ENCODE measurements around the gene STARD10. TPM values are rescaled to one million over a fixed set of nuclear protein-coding genes. Genes with fewer than 3 reads are reported as not detected.
A peak's percentile ranks its signal among the peaks of the same experiment; 100 is the strongest.
"Not testable (repeated sequence)": the region's sequence is repeated elsewhere in the genome, so short reads cannot be mapped to it uniquely, and the experiment has no call there.

Gene STARD10
- total and polyA plus RNA-seq, 2 donors (not counting 3 experiments of a cell fraction or from before 2014, with no cell fraction given) = 16.1 to 22.5 TPM

- no peak for FAIRE-seq
- peak overlapping the region; percentile 82 for H2AFZ ChIP-seq (ENCODE audit: low read depth, low read length)
- ChIA-PET POLR2A (interaction anchor here (1.2 kb wide), 1 partner anchor 68 kb away, joined by 4 read pairs; no protein-coding TSS in a partner anchor), CTCF (interaction anchor here (0.7 to 4.2 kb wide), 13 partner anchors 10 to 497 kb away, joined by 3 to 136 read pairs (median 5); partner anchors contain the start of gene ATG16L2)
- H3K4me2 ChIP-seq (ENCODE audit: insufficient read depth, low read length) = no peak overlapping the region
- no peaks in the 10 kb centered on the region for H4K20me1 ChIP-seq (replicated peaks; ENCODE audit: control insufficient read depth, extremely low read depth, insufficient read depth, low read length)
- no peak overlapping the region for H3K9ac ChIP-seq (replicated peaks; ENCODE audit: extremely low read depth, insufficient read depth, low read length)
- H3K9me3 ChIP-seq (replicated peaks; ENCODE audit: control insufficient read depth, insufficient read depth, low read length) = no peaks in the 10 kb centered on the region
- no peaks in the 10 kb centered on the region for H3K27me3 ChIP-seq (ENCODE audit: control insufficient read depth in 2 of 2, insufficient read depth in 2 of 2, low read length in 2 of 2)
- no peaks in the 10 kb centered on the region for H3K9me1 ChIP-seq (replicated peaks; ENCODE audit: control insufficient read depth, extremely low read depth, insufficient read depth, low read length)
- H3K79me2 ChIP-seq (ENCODE audit: control insufficient read depth, insufficient read depth, low read length) = no peaks in the 10 kb centered on the region
- no TSS peak for BruUV-seq (replicated peaks)
- intact Hi-C loops (cut with micrococcal nuclease) (loop anchor here (1.0 to 5.0 kb wide), 3 partner anchors 40 to 205 kb away; partner anchors contain the start of gene ARAP1), dilution Hi-C loops (cut with MboI; ENCODE audit: extremely low pct_ligation_motif_present, low sequenced_read_pairs) (no loop called here)
- no peak overlapping the region for H3K27ac ChIP-seq (ENCODE audit: insufficient read depth, low read depth, low read length)
- TF ChIP-seq MYC (IDR thresholded peaks at IDR 0.05; ENCODE audit: low read depth, low read length) (no peak), GATA2 (IDR thresholded peaks at IDR 0.05; ENCODE audit: insufficient read depth, insufficient read length, low read depth, low read length) (no peak), EZH2 (IDR thresholded peaks at IDR 0.05; ENCODE audit: borderline replicate concordance, low read depth, low read length, severe bottlenecking) (no peak), JUN (IDR thresholded peaks at IDR 0.05; ENCODE audit: borderline replicate concordance, insufficient read depth, insufficient read length, low read depth) (no peak), FOS (IDR thresholded peaks at IDR 0.05; ENCODE audit: borderline replicate concordance, insufficient read depth, low read length) (no peak), POLR2A (IDR thresholded peaks at IDR 0.05; ENCODE audit: low read depth, low read length) (no peak), POLR2AphosphoS5 (IDR thresholded peaks at IDR 0.05; ENCODE audit: insufficient read depth, low read depth, low read length) (no peak), MAX (IDR thresholded peaks at IDR 0.05; ENCODE audit: insufficient read depth, insufficient read length) (no peak)
- TF ChIP-seq, protein P1, sequence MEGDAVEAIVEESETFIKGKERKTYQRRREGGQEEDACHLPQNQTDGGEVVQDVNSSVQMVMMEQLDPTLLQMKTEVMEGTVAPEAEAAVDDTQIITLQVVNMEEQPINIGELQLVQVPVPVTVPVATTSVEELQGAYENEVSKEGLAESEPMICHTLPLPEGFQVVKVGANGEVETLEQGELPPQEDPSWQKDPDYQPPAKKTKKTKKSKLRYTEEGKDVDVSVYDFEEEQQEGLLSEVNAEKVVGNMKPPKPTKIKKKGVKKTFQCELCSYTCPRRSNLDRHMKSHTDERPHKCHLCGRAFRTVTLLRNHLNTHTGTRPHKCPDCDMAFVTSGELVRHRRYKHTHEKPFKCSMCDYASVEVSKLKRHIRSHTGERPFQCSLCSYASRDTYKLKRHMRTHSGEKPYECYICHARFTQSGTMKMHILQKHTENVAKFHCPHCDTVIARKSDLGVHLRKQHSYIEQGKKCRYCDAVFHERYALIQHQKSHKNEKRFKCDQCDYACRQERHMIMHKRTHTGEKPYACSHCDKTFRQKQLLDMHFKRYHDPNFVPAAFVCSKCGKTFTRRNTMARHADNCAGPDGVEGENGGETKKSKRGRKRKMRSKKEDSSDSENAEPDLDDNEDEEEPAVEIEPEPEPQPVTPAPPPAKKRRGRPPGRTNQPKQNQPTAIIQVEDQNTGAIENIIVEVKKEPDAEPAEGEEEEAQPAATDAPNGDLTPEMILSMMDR (IDR thresholded peaks at IDR 0.05; ENCODE audit: extremely low read depth in 1 of 2, insufficient read depth in 1 of 2, low read depth in 1 of 2, low read length in 2 of 2) = no peak
- DNase-seq (ENCODE audit: low read depth, low spot score) = no peak
- no peaks in the 10 kb centered on the region for H3K36me3 ChIP-seq (ENCODE audit: control insufficient read depth in 2 of 2, extremely low read depth in 1 of 2, insufficient read depth in 2 of 2, low read length in 2 of 2)
- peaks cover 3% of the 10 kb centered on the region for H3K4me1 ChIP-seq (ENCODE audit: control insufficient read depth, extremely low read depth, insufficient read depth, low read length)
- no peak overlapping the region for H3K4me3 ChIP-seq (replicated peaks in 1 of 3; ENCODE audit: insufficient read depth in 1 of 3, low read depth in 1 of 3, low read length in 3 of 3)
These were observed 1.3 kb downstream of the STARD10 start for GRCh38 chr11:72792437-72793021.

DNA sequence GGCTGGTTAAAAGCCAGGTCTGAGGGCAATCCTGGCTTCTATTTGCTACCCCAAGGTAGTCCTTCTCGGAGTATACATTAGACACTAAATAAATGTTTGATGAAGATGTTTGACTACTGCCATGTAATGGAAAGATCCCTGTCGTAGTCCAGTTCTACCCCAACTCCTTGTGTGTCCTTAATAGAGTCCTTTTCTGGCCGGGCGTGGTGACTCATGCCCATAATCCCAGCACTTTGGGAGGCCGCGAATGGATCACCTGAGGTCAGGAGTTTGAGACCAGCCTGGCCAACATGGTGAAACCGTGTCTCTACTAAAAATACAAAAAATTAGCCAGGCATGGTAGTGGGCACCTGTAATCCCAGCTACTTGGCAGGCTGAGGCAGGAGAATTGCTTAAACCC lies 2.6 kb downstream of the STARD10 start:
- DNase-seq (ENCODE audit: low read depth, low spot score); H3K4me3 ChIP-seq (replicated peaks in 1 of 3; ENCODE audit: insufficient read depth in 1 of 3, low read depth in 1 of 3, low read length in 3 of 3); H3K4me2 ChIP-seq (ENCODE audit: insufficient read depth, low read length); H3K27ac ChIP-seq (ENCODE audit: insufficient read depth, low read depth, low read length); H3K27me3 ChIP-seq (ENCODE audit: control insufficient read depth in 2 of 2, insufficient read depth in 2 of 2, low read length in 2 of 2); BruUV-seq (replicated peaks); H3K79me2 ChIP-seq (ENCODE audit: control insufficient read depth, insufficient read depth, low read length); H4K20me1 ChIP-seq (replicated peaks; ENCODE audit: control insufficient read depth, extremely low read depth, insufficient read depth, low read length); H3K9me3 ChIP-seq (replicated peaks; ENCODE audit: control insufficient read depth, insufficient read depth, low read length); dilution Hi-C loops (cut with MboI; ENCODE audit: extremely low pct_ligation_motif_present, low sequenced_read_pairs); H3K9ac ChIP-seq (replicated peaks; ENCODE audit: extremely low read depth, insufficient read depth, low read length); FAIRE-seq; H3K36me3 ChIP-seq (ENCODE audit: control insufficient read depth in 2 of 2, extremely low read depth in 1 of 2, insufficient read depth in 2 of 2, low read length in 2 of 2); H2AFZ ChIP-seq (ENCODE audit: low read depth, low read length); H3K9me1 ChIP-seq (replicated peaks; ENCODE audit: control insufficient read depth, extremely low read depth, insufficient read depth, low read length); POLR2A ChIA-PET; H3K4me1 ChIP-seq (ENCODE audit: control insufficient read depth, extremely low read depth, insufficient read depth, low read length): not testable (repeated sequence)
- intact Hi-C loops (cut with micrococcal nuclease) = loop anchor here (5.0 kb wide), 1 partner anchor 204 kb away; no protein-coding TSS in a partner anchor
- CTCF ChIA-PET = interaction anchor here (1.0 to 3.2 kb wide), 2 partner anchors 21 to 66 kb away, joined by 3 to 20 read pairs; no protein-coding TSS in a partner anchor
